ENCODE measurements around the gene UHMK1.
A peak's percentile ranks its signal among the peaks of the same experiment; 100 is the strongest.

The UHMK1 gene

DNA sequence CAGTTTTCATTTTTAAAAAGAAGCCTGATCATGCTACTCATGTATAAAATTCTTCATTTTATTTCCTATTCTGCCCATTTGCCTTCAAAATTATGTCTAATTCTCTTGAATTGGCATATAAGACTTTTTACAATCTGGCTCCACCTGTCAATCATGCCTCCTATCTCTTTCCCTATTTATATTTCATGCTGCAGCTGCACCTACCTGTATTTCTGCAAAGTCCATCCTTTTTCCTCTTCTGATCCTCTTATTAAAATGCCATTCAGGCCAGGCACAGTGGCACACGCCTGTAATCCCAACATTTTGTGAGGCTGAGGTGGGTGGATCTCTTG, 33.3 kb downstream of the UHMK1 start:
- no peak for DNase-seq

DNA sequence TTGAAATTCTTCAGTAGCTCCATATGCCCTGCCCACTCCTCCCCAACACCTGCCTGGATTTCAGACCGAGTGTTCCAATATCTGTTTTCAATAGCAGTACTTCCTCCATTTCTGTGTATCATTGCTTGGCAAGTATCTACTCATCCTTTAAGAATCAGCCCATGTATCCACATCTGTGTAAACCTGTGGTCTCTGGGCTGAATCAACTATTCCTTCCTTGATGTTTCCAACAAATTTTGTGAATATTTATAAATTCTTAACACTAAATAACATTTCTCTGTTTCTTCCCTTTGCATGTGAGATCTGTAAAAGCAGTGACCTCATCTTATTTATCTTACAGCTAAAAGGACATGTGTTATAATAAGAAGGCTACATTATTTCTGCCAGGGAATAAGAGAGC, 37.9 kb downstream of the UHMK1 start:
- no peak for DNase-seq

DNA sequence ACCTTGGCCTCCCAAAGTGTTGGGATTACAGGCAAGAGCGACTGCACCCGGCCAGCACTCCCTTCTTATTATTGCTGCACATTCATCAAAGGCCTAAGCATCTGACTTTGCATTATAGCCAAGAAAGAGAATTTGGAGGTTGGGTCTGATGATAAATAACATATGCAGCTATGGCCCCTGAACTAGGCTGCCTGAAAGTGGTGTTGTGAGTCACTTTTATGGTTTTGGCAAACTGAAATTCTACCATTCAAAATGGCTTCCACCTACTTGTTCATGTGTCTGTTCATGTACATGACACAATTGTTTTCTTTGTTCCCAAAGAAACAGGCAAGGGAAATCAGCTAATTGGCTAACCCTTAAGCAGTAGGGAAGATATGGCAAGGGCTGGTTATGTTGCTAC, 38.9 kb downstream of the UHMK1 start:
- DNase-seq: no peak

DNA sequence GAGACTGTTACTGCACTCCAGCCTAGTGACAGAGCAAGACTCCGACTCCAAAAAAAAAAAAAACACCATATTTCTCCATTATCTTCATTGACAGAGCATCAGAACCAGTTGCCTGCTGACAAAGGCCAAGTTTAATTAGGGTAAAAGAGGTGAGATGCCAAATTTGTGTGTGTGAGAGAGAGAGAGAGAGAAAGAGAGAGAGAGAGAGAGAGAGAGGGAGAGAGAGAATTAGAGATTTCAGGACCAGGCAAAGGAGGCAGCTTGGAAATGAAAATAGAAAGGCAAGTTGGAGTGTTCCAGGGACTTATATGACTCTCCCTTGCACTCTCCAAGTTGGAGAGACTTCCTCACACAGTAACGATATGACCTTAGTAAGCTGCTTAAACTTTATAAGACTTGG, 39.6 kb downstream of the UHMK1 start:
- no peak for DNase-seq

DNA sequence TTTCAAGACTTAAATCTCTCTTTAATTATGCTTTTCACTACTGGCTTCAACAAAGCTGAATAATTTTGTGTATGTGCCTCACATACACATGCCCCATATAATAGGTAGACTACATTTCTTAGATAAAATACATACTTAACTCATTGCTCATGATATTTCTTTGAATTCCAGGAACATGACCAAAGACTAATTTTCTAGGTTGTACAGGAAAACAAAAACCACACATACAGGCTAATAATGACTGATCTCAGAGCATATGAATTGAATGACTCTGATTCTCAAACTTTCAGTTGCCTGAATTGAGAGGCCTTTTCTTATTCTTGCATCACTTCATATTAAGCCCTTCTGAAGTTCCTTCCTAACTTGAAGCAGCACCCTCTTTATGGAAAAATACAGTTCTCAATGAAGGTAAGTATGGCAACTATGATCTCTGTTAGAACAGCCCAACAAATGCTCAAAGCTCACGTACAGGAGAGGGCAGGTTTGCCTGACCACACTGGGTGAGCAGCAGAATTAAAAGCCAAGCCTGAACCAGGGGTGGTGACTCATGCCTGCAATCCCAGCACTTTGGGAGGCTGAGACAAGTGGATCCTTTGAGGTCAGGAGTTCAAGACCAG, 41.3 kb downstream of the UHMK1 start:
- DNase-seq: no peak

DNA sequence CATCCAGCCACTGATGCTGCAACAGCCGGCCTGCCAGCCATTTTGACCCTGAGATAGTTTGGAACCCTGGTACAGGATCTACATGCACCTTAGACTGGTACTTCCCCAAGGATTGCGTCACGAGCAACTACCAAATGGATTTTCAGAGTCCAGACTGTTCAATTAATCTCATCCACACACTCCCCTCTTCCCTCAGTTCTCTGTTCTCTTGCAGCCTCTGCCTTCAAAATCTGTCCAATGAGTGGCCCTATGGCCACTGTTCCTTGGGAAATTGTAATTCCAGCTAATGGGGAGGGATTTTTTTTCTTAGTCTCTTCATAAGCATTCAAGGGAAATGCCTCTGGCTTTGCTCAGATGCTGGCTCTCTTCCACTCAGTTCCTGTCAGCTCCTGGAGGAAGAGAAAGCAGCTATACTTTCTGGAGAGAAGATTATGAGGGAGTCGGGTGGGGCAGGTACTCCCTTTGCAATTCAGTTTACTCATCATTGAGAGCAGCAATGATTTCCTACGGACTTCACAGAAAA, 44.1 kb downstream of the UHMK1 start:
- DNase-seq: no peak

DNA sequence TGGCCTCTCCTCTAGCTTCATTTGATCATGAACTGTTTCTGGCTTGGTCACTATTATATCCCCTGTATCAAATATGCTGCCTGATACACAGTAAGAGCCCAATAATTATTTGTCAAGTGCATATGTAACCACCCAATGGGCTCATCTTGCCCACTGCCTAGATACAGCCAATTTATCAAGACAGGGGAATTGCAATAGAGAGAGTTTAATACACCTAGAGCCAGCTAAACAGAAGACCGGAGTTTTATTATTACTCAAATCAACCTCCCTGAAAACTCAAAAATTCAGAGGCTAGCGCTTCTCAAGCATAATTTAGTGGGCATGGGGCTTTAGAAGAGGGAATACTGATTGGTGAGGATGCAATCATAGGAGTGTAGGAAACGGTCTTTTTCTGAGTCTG, 45.6 kb downstream of the UHMK1 start:
- no peak for DNase-seq

DNA sequence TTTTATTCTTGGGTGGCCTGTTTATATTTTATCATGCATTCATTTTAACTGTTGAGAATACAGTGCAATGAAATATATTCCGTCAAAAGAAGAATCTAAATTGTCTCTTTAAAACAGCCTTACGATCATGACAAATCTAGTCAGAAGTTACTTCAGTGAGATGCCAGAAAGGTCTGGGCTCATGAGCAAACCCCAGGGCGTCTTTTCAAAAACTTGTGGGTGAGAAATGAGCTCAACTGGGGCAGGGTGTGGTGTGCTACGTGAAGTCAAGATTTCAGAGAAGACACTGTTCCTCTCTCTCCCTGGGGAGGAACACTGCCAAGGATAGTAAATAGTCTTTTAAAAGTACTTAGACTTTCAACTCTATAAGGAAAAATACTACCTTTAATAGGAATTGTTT, 50.6 kb downstream of the UHMK1 start:
- no peak for DNase-seq

DNA sequence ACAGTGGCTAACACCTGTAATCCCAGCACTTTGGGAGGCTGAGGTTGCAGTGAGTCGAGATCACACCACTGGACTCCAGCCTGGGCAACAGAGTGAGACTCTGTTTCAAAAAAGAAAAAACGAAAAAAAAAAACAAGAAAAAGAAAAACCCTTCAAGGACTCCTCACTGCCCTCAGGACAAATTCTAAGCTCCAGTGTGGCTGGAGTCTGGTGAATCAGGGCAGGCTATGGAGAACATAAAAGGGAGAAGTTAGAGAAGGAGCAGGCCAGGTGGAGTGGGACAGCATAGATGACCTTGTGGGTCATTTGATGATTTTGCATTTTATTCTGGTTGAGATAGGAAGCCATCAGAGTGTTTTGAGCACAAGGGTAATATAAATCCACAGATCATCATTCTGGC, 51.4 kb downstream of the UHMK1 start:
- no peak for DNase-seq

DNA sequence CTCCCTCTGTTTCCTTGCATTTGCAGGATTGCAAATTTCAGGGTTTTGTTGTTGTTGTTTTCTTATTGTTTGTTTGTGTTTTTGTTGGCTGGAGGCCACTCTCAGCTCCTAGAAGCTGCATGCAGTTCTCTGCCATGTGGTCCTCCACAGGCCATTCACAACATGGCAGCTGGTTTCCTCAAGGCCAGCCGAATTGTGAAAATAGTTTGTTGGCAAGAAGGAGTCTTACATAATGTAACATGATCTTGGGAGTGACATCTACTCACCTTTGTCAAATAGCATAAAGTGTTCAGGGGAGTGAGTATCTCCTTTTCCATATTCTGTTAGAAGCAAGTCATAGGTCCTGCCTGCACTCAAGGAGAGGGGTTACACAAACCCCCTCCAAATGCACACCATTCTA, 53.3 kb downstream of the UHMK1 start:
- DNase-seq: no peak

DNA sequence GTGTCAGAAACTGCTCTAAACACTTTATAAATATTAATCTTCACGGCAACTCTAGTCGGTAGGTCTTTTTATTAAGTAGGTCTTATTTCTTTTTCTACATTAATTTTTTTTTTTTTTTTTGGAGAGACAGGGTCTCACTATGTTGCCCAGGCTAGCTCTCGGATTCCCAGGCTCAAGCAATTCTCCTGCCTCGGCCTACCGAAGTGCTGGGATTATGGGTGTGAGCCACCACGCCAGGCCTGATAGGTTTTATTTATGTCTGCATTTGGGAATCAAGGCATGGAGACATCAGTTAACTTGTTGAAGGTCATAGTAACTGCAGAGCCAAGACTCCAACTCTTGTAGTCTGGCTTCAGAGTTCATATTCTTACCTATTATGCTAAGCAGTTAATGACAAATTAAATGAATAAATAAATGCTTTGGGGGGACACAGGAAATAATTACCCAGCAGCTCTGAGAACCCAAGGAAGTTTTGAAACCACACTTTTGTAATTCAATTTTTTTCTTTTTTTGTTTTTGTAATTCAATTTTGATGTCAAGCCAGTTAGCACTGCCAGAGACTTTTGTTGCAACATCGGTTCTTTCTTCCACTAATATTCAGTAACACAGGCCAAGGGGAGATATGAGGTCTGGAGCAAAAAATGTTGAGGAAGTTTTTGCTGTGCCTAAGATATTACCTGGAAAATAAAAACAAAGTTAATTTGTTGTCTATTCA, 54.5 kb downstream of the UHMK1 start:
- peak; percentile 17 for DNase-seq

DNA sequence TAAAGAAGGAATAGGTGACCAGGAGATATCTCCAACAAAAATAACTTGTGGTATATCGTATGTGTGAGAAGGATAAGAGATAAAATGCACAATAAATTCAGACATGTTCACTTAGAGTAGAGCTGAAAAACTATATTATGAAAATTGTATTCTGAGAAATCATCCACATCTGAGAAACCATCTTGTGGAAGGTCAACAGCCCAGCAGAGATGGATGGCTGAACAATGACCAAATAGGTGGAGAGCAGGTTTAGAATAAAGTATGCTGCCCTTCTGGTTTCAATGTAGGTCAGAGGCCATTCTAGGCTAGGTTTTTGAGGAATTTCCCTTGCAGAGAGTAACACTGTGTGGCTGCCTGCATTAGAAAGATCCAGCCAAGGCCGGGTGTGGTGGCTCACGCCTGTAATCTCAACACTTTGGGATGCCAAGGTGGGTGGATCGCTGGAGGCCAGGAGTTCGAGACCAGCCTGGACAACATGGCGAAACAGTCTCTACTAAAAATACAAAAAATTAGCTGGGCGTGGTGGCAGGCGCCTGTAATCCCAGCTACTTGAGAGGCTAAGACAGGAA, 55.1 kb downstream of the UHMK1 start:
- DNase-seq: peak; percentile 13

DNA sequence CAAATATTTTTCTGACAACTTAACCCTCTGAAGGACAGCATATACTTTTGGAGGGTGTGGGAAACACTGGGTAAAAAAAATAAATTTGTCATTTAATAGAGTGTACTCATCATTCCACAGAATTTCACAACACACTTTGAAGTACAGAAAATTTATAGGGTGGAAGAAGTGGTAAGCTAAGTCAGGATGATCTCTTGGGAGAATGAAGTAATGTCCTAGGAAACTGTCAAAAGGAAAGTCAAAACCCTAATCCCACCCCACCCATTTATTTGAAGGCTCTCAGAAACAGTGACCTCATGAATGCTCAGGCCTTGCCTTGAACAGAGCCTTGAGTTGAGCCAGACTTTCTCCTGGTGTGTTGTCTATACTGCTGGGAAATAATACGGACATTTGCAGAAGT, 56.6 kb downstream of the UHMK1 start:
- no peak for DNase-seq

DNA sequence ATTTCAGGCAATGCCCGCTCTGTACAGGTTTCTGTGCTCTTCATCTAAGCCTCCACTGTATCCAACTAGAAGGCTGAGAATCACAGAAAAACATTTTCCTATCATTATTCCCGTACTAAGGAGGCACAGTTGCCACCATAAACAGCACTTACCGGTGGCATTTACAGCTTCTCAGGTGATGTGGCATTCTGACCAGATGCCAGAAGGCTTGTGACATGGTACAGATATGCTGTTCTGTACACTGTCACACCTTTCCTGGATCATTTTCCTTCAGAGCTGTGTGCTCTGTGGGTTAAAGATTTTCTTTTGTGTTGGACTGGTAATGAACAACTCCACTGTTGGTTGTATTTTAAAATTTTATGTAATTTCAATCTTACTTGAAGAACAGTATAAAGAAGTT, 59.9 kb downstream of the UHMK1 start:
- no peak for DNase-seq

DNA sequence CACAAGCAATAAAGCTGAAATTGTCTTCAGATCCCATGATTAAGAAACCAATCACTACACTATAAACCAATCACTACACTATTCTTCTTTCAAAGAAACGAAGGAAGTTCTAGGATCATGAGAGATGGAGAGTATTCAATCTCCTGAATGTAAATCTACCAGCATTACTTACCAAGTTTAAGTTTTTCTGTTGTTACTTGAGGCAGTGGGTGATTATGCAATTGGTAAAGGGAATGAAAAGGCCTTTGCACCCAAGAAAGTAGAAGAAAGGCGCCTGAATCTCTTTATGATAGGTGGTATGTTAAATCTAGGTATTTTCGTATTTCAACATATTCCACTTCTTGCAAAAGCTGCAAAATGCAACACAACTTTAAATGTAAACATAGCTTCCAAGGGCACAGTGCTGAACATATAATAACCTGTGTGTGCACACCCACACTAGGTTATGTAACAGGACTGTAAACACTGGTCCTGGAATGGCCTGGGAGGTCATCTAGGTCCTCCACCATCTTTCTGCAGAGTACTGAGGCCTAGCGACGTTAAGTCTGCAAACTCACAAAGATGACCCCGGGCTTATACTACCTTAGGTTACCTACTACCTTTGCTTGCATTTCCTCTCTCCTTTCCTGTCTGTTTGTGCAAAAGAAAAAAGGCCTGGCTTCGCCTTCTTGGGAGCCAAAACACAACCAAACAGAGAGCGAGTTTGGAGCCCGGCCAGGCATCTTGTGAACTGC, 62.9 kb downstream of the UHMK1 start:
- no peak for DNase-seq

DNA sequence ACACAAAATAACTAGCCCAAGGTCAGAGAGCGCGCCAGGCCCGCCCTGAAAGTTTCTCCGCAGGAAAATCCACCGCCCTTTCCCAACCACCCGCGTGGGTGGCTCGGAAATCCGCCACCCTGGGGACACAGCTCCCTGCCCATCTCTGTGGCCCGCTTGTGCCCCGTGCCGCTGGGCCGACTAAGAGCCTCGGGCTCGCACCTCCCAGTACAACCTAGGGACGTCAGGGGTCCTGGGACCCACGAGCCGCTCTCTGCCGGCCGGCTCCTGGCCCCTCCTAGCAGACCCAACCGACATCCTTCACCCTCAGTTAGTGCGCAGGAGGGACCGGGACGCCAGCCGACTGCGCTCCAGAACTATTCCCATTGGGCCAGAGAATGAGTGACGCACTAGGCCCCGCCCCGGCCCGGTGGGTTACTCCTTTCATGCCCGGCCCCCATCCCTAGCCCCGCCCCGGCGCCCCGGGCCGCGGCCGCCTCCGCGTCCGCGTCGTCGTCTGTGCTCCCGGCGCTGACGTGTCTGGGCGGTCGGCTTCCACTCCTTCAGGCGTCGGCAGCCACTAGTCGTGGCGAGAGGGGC, 63.5 kb downstream of the UHMK1 start:
- DNase-seq: peak; percentile 99

DNA sequence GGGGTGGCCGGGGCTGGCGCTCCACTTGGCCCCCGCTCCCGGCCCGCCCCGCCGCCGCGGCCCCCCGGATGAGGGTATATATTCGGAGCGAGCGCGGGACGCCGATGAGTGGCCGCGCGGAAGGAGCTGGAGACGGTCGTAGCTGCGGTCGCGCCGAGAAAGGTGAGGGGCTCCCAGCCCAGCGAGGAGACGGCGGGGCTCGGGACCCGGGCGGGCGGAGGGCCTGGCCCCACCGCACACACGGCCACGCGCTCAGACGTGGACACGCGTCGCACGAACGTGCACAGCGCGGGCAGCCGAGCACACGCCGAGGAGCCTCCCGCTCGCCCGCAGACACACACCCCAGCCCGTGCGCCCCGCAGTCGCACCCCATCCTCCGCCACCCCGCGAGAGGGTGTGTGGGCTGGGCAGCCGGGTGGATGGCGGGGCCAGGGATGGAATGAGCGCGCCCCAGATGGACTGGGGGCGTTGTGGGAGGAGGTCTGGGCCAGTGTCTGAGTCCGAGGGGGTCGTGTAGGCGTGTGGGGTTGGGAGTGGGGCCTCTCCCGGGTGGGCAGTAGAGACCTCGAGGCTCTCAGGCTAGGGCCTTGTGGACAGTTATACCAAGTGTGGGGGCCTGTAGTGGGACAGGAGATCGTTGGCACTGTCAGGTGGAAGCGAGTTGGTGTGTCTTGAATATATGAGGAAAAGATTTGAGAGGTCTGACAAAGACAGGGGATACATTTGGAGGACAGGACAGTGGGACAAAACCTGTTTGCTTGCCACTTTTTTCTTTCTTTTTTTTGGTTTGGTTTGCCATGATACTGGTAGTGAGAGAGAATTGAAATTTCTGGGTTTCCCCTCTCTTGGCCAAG, 64.2 kb downstream of the UHMK1 start, which contains the start of gene UAP1:
Gene UAP1 (plus strand): TSS at position 107 of the 854 bp plus-strand sequence. CDS start 4,347 bp downstream, outside the sequence.
- DNase-seq: no peak

DNA sequence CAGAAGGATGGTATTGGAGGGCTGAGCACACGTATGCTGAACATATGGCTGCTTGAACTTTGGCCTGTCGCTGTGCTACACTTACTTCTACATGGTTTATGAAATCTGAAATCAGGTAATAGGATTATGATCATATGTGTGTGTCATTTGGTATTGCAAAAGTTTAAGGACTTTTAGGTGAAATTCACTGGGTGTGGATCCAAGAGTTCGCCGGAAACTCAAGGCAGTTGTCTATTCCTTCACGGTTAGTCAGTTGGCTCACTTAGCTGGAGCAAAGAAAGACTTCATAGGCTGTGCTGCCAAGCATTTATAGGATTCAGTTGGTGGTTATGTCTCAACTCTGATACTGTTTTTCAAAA, 64.8 kb downstream of the UHMK1 start:
- DNase-seq: peak; percentile 38

DNA sequence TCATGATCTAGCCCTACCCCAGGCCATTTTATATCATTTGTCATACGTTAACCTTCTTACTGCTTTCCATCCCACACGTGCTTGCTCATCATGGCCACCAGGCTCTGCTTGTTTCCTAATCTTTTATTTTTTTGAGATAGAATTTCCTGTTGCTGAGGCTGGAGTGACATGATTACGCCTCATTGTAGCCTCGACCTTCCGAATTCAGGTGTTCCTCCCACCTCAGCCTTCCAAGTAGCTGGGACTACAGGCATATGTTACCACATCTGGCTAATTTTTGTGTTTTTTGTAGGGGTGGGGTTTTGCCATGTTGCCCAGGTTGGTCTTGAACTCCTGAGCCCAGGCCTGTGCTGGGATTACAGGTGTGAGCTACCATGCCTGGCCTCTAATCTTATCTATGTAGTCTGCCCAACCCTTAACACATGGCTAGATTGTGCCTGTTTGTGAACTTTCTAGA, 67.2 kb downstream of the UHMK1 start:
- DNase-seq: peak; percentile 47

DNA sequence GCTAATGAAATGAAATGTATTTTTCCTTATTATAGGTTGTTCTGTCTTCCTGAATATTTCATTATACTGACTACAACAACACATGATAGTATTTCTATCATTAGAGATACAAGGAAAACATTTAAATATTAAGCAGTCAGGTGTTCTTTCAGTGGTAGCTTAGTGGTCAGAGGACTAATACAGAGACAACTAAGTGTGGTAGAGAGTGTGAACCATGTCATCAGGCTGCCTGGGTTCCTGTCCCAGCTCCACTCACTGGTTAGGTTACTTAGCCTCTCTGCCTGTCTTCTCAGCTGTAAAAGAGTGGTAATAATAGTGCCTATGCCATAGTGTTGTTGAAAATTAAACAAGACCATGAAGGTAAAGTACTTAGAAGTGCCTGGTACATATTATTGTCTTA, 67.8 kb downstream of the UHMK1 start:
- no peak for DNase-seq

DNA sequence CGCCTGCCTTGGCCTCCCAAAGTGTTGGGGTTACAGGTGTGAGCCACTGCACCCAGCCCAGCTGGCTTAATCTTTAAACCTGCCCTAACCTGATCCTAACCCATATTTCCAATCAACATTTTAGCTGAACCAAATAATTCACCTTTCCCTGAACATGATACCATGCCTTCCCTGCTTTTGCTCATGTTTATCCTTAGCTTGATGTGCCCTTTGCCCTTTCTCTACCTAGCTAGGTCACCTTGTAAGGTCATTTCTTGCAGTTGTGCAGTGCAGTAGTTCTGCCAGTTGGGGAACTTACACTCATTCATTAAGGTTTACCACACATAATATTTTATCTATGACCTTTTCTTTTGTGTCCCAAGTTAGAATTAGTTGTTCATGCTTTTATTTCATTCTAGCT, 69.3 kb downstream of the UHMK1 start:
- DNase-seq: no peak

DNA sequence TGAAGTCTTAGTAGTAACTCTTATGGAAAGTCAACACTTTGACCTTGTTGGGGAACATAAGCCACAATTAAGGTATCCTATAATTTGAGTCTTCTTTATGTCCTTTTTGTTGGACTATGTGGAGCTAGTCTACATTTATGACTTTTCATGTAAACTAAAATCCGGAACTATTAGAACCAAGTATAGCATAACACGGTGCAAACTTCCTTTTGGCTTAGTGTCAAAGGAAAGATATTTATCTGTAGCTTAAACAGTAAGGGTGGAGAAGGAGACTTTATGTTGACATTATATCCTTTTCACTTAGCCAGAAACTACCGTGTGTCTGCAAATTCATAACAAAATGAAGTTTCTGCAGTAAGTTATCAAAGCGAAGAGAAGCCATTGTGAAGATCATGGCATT, 71.2 kb downstream of the UHMK1 start:
- DNase-seq: peak; percentile 48
